HG02610 (cell line): Measurements from ENCODE around the gene CRYBA1.
"Not testable (repeated sequence)": the region's sequence is repeated elsewhere in the genome, so short reads cannot be mapped to it uniquely, and the experiment has no call there.

ENCODE experiments used
- ATAC-seq: cut with Tn5 transposase; IDR thresholded peaks from one replicate; pipeline ENCODE4 v1.9.1; 2021; ENCODE audit warnings: mild to moderate bottlenecking, moderate library complexity; ENCODE audit not compliant: unreplicated experiment

CRYBA1 gene

GRCh38 chr17:29237476-29238132, 9.1 kb upstream of the CRYBA1 start:
- ATAC-seq, result no peak

GRCh38 chr17:29238133-29238850, 8.4 kb upstream of the CRYBA1 start:
- ATAC-seq, result no peak

GRCh38 chr17:29240477-29240876, 6.2 kb upstream of the CRYBA1 start:
- ATAC-seq, result no peak

GRCh38 chr17:29240968-29241963, 5.4 kb upstream of the CRYBA1 start:
- no peak for ATAC-seq

- no peak for ATAC-seq
Measured at GRCh38 chr17:29242051-29242450, 4.6 kb upstream of the CRYBA1 start.

- no peak for ATAC-seq
Measured at GRCh38 chr17:29242790-29243189, 3.9 kb upstream of the CRYBA1 start.

- ATAC-seq, result no peak
Measured at GRCh38 chr17:29243792-29244191, 2.9 kb upstream of the CRYBA1 start.

- no peak for ATAC-seq
Measured at GRCh38 chr17:29245401-29245800, 1.3 kb upstream of the CRYBA1 start.

GRCh38 chr17:29247219-29247618, 560 bp downstream of the CRYBA1 start:
- no peak for ATAC-seq

- ATAC-seq, result no peak
Measured at GRCh38 chr17:29248845-29249244, 2.2 kb downstream of the CRYBA1 start.

GRCh38 chr17:29250666-29251065, 4.0 kb downstream of the CRYBA1 start:
- no peak for ATAC-seq

GRCh38 chr17:29251184-29251583, 4.5 kb downstream of the CRYBA1 start:
- ATAC-seq, result no peak

- no peak for ATAC-seq
Measured at GRCh38 chr17:29252101-29252791, 5.6 kb downstream of the CRYBA1 start.

GRCh38 chr17:29253037-29253436, 6.4 kb downstream of the CRYBA1 start:
- ATAC-seq, result no peak

GRCh38 chr17:29255926-29256522, 9.4 kb downstream of the CRYBA1 start:
- ATAC-seq, result no peak

- ATAC-seq, result no peak
Measured at GRCh38 chr17:29256735-29257466, 10.2 kb downstream of the CRYBA1 start.

GRCh38 chr17:29257756-29258155, 11.1 kb downstream of the CRYBA1 start:
- no peak for ATAC-seq

- ATAC-seq, result no peak
Measured at GRCh38 chr17:29263916-29264315, 17.3 kb downstream of the CRYBA1 start.

GRCh38 chr17:29271980-29272379, 25.3 kb downstream of the CRYBA1 start:
- ATAC-seq, result not testable (repeated sequence)

GRCh38 chr17:29273924-29274323, 27.3 kb downstream of the CRYBA1 start:
- no peak for ATAC-seq
